Measurements from ENCODE around the gene CEBPE. TPM values are rescaled to one million over a fixed set of nuclear protein-coding genes. Genes with fewer than 3 reads are reported as not detected.

Gene CEBPE
- total and polyA plus RNA-seq, 2 donors (not counting 3 experiments of a cell fraction or from before 2014, with no cell fraction given), result not detected

DNA sequence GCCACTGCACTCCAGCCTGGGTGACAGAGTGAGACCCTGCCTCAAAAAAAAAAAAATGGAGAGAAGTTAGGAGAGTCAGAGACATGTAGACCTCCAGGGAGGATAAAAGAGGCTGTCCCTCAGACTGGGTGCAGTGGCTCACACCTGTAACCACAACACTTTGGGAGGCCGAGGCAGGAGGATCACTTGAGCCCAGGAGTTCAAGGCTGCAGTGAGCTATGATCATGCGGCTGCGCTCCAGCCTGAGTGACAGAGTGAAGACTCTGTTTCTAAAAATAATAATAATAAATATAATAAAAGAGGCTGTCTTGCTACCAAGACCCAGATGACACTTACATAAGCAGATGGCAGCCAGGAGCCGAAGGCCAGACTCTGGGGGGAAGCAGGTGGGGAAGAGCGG, 45.9 kb upstream of the CEBPE start:
- TF ChIP-seq FOS (IDR thresholded peaks at IDR 0.05; ENCODE audit: borderline replicate concordance, insufficient read depth, low read length) (no peak), EZH2 (IDR thresholded peaks at IDR 0.05; ENCODE audit: borderline replicate concordance, low read depth, low read length, severe bottlenecking) (no peak), MYC (IDR thresholded peaks at IDR 0.05; ENCODE audit: low read depth, low read length) (no peak), POLR2AphosphoS5 (IDR thresholded peaks at IDR 0.05; ENCODE audit: insufficient read depth, low read depth, low read length) (no peak), JUN (IDR thresholded peaks at IDR 0.05; ENCODE audit: borderline replicate concordance, insufficient read depth, insufficient read length, low read depth) (no peak), POLR2A (IDR thresholded peaks at IDR 0.05; ENCODE audit: low read depth, low read length) (no peak), GATA2 (IDR thresholded peaks at IDR 0.05; ENCODE audit: insufficient read depth, insufficient read length, low read depth, low read length) (no peak)
- TF ChIP-seq, protein P1, sequence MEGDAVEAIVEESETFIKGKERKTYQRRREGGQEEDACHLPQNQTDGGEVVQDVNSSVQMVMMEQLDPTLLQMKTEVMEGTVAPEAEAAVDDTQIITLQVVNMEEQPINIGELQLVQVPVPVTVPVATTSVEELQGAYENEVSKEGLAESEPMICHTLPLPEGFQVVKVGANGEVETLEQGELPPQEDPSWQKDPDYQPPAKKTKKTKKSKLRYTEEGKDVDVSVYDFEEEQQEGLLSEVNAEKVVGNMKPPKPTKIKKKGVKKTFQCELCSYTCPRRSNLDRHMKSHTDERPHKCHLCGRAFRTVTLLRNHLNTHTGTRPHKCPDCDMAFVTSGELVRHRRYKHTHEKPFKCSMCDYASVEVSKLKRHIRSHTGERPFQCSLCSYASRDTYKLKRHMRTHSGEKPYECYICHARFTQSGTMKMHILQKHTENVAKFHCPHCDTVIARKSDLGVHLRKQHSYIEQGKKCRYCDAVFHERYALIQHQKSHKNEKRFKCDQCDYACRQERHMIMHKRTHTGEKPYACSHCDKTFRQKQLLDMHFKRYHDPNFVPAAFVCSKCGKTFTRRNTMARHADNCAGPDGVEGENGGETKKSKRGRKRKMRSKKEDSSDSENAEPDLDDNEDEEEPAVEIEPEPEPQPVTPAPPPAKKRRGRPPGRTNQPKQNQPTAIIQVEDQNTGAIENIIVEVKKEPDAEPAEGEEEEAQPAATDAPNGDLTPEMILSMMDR (IDR thresholded peaks at IDR 0.05; ENCODE audit: extremely low read depth in 1 of 2, insufficient read depth in 1 of 2, low read depth in 1 of 2, low read length in 2 of 2), result no peak
- TF ChIP-seq, protein P2, sequence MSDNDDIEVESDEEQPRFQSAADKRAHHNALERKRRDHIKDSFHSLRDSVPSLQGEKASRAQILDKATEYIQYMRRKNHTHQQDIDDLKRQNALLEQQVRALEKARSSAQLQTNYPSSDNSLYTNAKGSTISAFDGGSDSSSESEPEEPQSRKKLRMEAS (IDR thresholded peaks at IDR 0.05; ENCODE audit: insufficient read depth, insufficient read length), result no peak
- no TSS peak for BruUV-seq (replicated peaks)
- H3K9me3 ChIP-seq (replicated peaks; ENCODE audit: control insufficient read depth, insufficient read depth, low read length), result no peaks in the 10 kb centered on the region
- FAIRE-seq (no peak), DNase-seq (ENCODE audit: low read depth, low spot score) (no peak)
- CTCF ChIA-PET, result interaction anchor here (5.3 kb wide), 1 partner anchor 44 kb away, joined by 34 read pairs; no protein-coding TSS in a partner anchor
- H3K27ac ChIP-seq (ENCODE audit: insufficient read depth, low read depth, low read length), result no peak overlapping the region
- no peaks in the 10 kb centered on the region for H3K4me1 ChIP-seq (ENCODE audit: control insufficient read depth, extremely low read depth, insufficient read depth, low read length)
- no peak overlapping the region for H3K9ac ChIP-seq (replicated peaks; ENCODE audit: extremely low read depth, insufficient read depth, low read length)
- H3K9me1 ChIP-seq (replicated peaks; ENCODE audit: control insufficient read depth, extremely low read depth, insufficient read depth, low read length), result no peaks in the 10 kb centered on the region
- peaks cover 0 to 7% of the 10 kb centered on the region in 2 experiments for H3K27me3 ChIP-seq (ENCODE audit: control insufficient read depth in 2 of 2, insufficient read depth in 2 of 2, low read length in 2 of 2)
- H3K36me3 ChIP-seq (ENCODE audit: control insufficient read depth in 2 of 2, extremely low read depth in 1 of 2, insufficient read depth in 2 of 2, low read length in 2 of 2), result no peaks in the 10 kb centered on the region
- H3K4me3 ChIP-seq (replicated peaks in 1 of 3; ENCODE audit: insufficient read depth in 1 of 3, low read depth in 1 of 3, low read length in 3 of 3), result no peak overlapping the region
- POLR2A ChIA-PET, result no interaction called here
- no peaks in the 10 kb centered on the region for H4K20me1 ChIP-seq (replicated peaks; ENCODE audit: control insufficient read depth, extremely low read depth, insufficient read depth, low read length)
- dilution Hi-C loops (cut with MboI; ENCODE audit: extremely low pct_ligation_motif_present, low sequenced_read_pairs) (no loop called here), intact Hi-C loops (cut with micrococcal nuclease) (no loop called here)
- no peaks in the 10 kb centered on the region for H3K79me2 ChIP-seq (ENCODE audit: control insufficient read depth, insufficient read depth, low read length)
- no peak overlapping the region for H3K4me2 ChIP-seq (ENCODE audit: insufficient read depth, low read length)
- H2AFZ ChIP-seq (ENCODE audit: low read depth, low read length), result no peak overlapping the region

All from endothelial cell of umbilical vein (primary cell).